Caco-2 (cell line): Measurements from ENCODE around the gene ZC3H14. TPM values are rescaled to one million over a fixed set of nuclear protein-coding genes. Genes with fewer than 3 reads are reported as not detected.

ENCODE experiments used
- Bru-seq: library from RNA; stranded (reverse); fragments of 400-500 nt; gene quantifications from one replicate; lab custom pipeline; 2021; lab: Mats Ljungman, UMichigan
- BruChase-seq, 2 experiments: library from RNA; stranded (reverse); fragments of 400-500 nt; gene quantifications; one replicate each; lab custom pipeline; 2021; lab: Mats Ljungman, UMichigan
- BruUV-seq: library from RNA; stranded (reverse); fragments of 400-500 nt; replicated peaks from 2 replicates; lab custom pipeline; 2021; lab: Mats Ljungman, UMichigan
- CTCF ChIA-PET: fragments of 300-600 bp; sonication (Branson Sonifier 250); formaldehyde crosslinking; loops from one replicate; lab custom pipeline; 2022; ENCODE audit warnings: antibody characterized with exemption; lab: Charles Lee
- POLR2A ChIA-PET: fragments of 300-600 bp; sonication (Branson Sonifier 250); formaldehyde crosslinking; loops from one replicate; lab custom pipeline; 2022; ENCODE audit warnings: antibody characterized with exemption; lab: Charles Lee
- DNase-seq, 2 experiments: peaks; one replicate each; pipeline versions ENCODE4 v3.0.0 to v3.0.0-alpha.2; 2020 to 2022
- H3K27me3 ChIP-seq: replicated peaks from 2 replicates; pipeline ENCODE4 v1.6.0; 2011; ENCODE audit warnings: low read length; ENCODE audit not compliant: control insufficient read depth, insufficient read depth
- H3K36me3 ChIP-seq: 2 replicates; pipeline ENCODE4 v1.5.1; 2011; ENCODE audit warnings: low read length; ENCODE audit not compliant: control insufficient read depth, insufficient read depth
- H3K4me1 ChIP-seq: fragments of 250-450 bp; sonication (Bioruptor Pico); 2 replicates; pipeline ENCODE4 v1.5.1; 2020; ENCODE audit warnings: mild to moderate bottlenecking
- H3K4me3 ChIP-seq: 2 replicates; pipeline ENCODE4 v1.5.1; 2011; ENCODE audit warnings: low read depth, mild to moderate bottlenecking, control low read depth, low read length
- H3K9me3 ChIP-seq: fragments of 250-450 bp; sonication (Bioruptor Pico); 2 replicates; pipeline ENCODE4 v1.5.1; 2020; ENCODE audit warnings: mild to moderate bottlenecking, moderate library complexity
- H3K27ac Mint-ChIP-seq: one replicate; pipeline ENCODE4 v1.8.0; 2022; ENCODE audit warnings: mixed read lengths; ENCODE audit not compliant: unreplicated experiment
- H3K27me3 Mint-ChIP-seq: one replicate; pipeline ENCODE4 v1.8.0; 2022; ENCODE audit warnings: mixed read lengths; ENCODE audit not compliant: insufficient read depth, unreplicated experiment
- H3K36me3 Mint-ChIP-seq: one replicate; pipeline ENCODE4 v1.8.0; 2022; ENCODE audit warnings: mild to moderate bottlenecking, mixed read lengths; ENCODE audit not compliant: insufficient read depth, unreplicated experiment
- H3K4me1 Mint-ChIP-seq: one replicate; pipeline ENCODE4 v1.8.0; 2022; ENCODE audit warnings: low read depth, mixed read lengths; ENCODE audit not compliant: unreplicated experiment
- H3K4me3 Mint-ChIP-seq: one replicate; pipeline ENCODE4 v1.8.0; 2022; ENCODE audit warnings: mild to moderate bottlenecking, moderate library complexity, mixed read lengths; ENCODE audit not compliant: unreplicated experiment
- H3K9me3 Mint-ChIP-seq: one replicate; pipeline ENCODE4 v1.8.0; 2022; ENCODE audit warnings: mixed read lengths; ENCODE audit not compliant: unreplicated experiment
- intact Hi-C: fragments of 100-400 bp; cut with micrococcal nuclease; formaldehyde crosslinking; loops from one replicate; pipeline ENCODE4 v1.10.0; 2022; ENCODE audit not compliant: unreplicated experiment
- long read RNA-seq: library from polyadenylated mRNA; stranded (forward); transcript quantifications from one replicate; pipeline ENCODE4 v2.0.0, GENCODE V29; 2022
- total RNA-seq: library from RNA; stranded (reverse); gene quantifications from 2 replicates; pipeline ENCODE4 v1.2.3, GENCODE V29; 2022
- TF ChIP-seq, protein P1 (sequence below), 2 experiments: fragments of 200-600 bp in 1 of 2; IDR thresholded peaks; 1 replicate in 1 of 2; 2 replicates in 1 of 2; pipeline versions ENCODE4 v1.5.1 to v1.8.0; 2011 to 2022; ENCODE audit warnings: antibody characterized with exemption in 1 of 2, control low read depth in 1 of 2, inconsistent platforms in 1 of 2, low read depth in 1 of 2, low read length in 1 of 2, mild to moderate bottlenecking in 1 of 2, moderate library complexity in 1 of 2; ENCODE audit not compliant: insufficient read depth in 1 of 2, severe bottlenecking in 1 of 2, unreplicated experiment in 1 of 2

The ZC3H14 gene
- total RNA-seq (77.1 and 77.6 TPM in 2 replicates), Bru-seq, nascent RNA (percentile 86 among the genes with signal in this experiment), BruChase-seq, experiment 1, labeled RNA remaining after a 2-hour chase (percentile 88 among the genes with signal in this experiment), BruChase-seq, experiment 2, labeled RNA remaining after a 6-hour chase (percentile 85 among the genes with signal in this experiment)
- long read RNA-seq, full-length matches to known transcripts = 77 of 149 reads
- long read RNA-seq, partial matches to known transcripts = 6 of 149 reads
- long read RNA-seq, other reads (novel, unspliced or antisense) = 66 of 149 reads

DNA sequence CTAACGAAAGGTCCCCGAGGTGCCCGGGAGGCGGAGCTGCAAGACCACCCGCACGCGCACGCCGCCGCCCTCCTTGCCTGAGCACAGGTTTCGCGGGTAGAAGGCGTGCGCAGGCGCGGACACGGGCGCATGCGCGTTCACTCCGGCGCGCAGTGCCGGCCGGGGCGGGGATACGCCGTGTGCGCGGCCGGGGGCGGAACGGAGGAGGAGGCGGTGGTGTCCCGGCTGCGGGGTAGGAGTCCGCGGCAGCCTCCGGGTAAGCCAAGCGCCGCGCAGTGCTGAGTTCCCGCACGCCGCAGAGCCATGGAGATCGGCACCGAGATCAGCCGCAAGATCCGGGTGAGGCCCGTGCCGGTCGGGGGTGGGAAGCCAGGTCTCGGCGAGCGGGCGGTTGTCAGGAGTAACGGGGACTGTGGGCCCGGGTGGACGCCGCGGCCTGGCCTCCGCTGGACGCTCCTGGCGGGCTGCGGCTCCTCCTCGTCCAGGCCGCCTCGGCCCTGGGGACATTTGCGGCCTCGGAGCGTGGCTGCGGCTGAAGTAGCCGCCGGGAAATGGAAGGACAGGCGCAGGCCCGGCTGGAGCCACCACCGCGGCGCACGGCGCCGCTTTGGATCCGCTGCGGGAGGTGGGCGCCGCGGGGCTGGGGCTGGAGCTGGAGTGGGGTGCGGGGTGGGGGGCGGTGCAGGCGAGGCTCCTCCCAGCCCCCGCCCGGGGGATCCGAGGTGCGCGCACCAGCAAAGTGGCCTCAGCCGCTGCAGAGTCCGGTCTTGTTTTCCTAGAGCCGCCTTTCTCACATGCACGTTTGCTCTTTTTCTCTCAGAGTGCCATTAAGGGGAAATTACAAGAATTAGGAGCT, at the start of gene ZC3H14:
TSS of gene ZC3H14 (plus strand) at position 207 of the 856 bp plus-strand sequence. CDS start at position 304, 97 bp downstream.
- no peaks in the 10 kb centered on the region for H3K9me3 Mint-ChIP-seq
- no peaks in the 10 kb centered on the region for H3K27me3 ChIP-seq
- H3K9me3 ChIP-seq = no peaks in the 10 kb centered on the region
- BruUV-seq = no TSS peak
- CTCF ChIA-PET = no interaction called here
- H3K27ac Mint-ChIP-seq = peak within 1 kb of the TSS; percentile 44
- POLR2A ChIA-PET = no interaction called here
- H3K4me1 ChIP-seq = peaks cover 18% of the 10 kb centered on the region; the same call in 1 of the 2 replicates
- peak within 1 kb of the TSS; percentile 99 for H3K4me3 ChIP-seq
- intact Hi-C loops = loop anchor here (2.0 to 5.0 kb wide), 4 partner anchors 91 to 616 kb away; no protein-coding TSS in a partner anchor
- DNase-seq = peak; percentile 87 to 93
- peaks cover 7% of the 10 kb centered on the region for H3K4me1 Mint-ChIP-seq
- TF ChIP-seq, protein P1, sequence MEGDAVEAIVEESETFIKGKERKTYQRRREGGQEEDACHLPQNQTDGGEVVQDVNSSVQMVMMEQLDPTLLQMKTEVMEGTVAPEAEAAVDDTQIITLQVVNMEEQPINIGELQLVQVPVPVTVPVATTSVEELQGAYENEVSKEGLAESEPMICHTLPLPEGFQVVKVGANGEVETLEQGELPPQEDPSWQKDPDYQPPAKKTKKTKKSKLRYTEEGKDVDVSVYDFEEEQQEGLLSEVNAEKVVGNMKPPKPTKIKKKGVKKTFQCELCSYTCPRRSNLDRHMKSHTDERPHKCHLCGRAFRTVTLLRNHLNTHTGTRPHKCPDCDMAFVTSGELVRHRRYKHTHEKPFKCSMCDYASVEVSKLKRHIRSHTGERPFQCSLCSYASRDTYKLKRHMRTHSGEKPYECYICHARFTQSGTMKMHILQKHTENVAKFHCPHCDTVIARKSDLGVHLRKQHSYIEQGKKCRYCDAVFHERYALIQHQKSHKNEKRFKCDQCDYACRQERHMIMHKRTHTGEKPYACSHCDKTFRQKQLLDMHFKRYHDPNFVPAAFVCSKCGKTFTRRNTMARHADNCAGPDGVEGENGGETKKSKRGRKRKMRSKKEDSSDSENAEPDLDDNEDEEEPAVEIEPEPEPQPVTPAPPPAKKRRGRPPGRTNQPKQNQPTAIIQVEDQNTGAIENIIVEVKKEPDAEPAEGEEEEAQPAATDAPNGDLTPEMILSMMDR (IDR thresholded peaks at IDR 0.05; ENCODE audit: insufficient read depth in 1 of 2, low read depth in 1 of 2, low read length in 1 of 2, severe bottlenecking in 1 of 2, unreplicated experiment in 1 of 2) = no peak
- H3K36me3 Mint-ChIP-seq = peaks cover 19% of the 10 kb centered on the region
- H3K27me3 Mint-ChIP-seq = no peaks in the 10 kb centered on the region
- no peaks in the 10 kb centered on the region for H3K36me3 ChIP-seq
- peak within 1 kb of the TSS; percentile 73 for H3K4me3 Mint-ChIP-seq

DNA sequence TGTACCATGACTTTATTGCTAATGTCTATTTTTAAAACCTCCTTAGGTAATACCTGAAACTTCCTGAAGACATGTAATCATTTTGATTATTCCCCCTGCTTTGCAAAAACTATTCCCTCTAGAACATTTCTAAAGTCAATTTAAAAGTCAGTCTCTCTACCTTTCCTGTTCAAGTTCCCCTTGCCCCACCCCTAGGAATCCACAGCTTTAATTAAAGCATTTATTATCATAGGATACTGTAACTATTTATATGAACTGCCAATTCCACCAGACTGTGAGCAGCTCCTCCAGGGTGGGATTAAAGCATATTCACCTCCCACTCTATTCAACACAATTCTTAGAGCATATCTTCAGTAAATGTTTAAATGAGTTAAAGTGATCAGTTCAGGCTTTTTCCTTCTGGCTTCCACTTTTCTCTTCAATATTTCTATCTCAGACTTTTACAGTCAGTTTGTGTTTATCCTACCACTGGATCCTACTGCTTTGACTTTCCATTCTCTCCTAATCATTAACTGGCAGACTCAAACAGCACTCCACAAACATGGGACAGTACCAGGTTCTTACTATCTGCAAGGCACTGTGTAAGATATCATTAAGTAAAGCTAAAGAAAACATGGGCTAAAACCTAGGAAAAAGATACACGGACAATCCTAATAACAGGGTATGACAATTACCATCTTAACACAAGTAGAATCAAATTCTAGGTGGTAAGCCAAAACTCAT, 47.2 kb upstream of the ZC3H14 start:
- intact Hi-C loops = loop anchor here (1.0 to 2.0 kb wide), 3 partner anchors 20 to 39 kb away; partner anchors contain the start of gene PTPN21
- no TSS peak for BruUV-seq
- H3K9me3 Mint-ChIP-seq = no peaks in the 10 kb centered on the region
- Histone ChIP-seq H3K36me3 (no peaks in the 10 kb centered on the region), H3K4me1 (peaks cover 47% of the 10 kb centered on the region), H3K9me3 (no peaks in the 10 kb centered on the region), H3K4me3 (no peak overlapping the region), H3K27me3 (no peaks in the 10 kb centered on the region)
- H3K27ac Mint-ChIP-seq = peak overlapping the region; percentile 94
- DNase-seq = no peak
- CTCF ChIA-PET = interaction anchor here (0.5 to 0.7 kb wide), 2 partner anchors 44 to 1410 kb away, joined by 3 read pairs; no protein-coding TSS in a partner anchor
- no peaks in the 10 kb centered on the region for H3K27me3 Mint-ChIP-seq
- peaks cover 26% of the 10 kb centered on the region for H3K4me1 Mint-ChIP-seq
- peaks cover 19% of the 10 kb centered on the region for H3K36me3 Mint-ChIP-seq
- peak overlapping the region; percentile 78 for H3K4me3 Mint-ChIP-seq
- POLR2A ChIA-PET = no interaction called here
- TF ChIP-seq, protein P1 (IDR thresholded peaks at IDR 0.05; ENCODE audit: insufficient read depth in 1 of 2, low read depth in 1 of 2, low read length in 1 of 2, severe bottlenecking in 1 of 2, unreplicated experiment in 1 of 2) = no peak
